ENCODE data around the gene RIPOR3. TPM values are rescaled to one million over a fixed set of nuclear protein-coding genes. Genes with fewer than 3 reads are reported as not detected.
"Not testable (repeated sequence)": the region's sequence is repeated elsewhere in the genome, so short reads cannot be mapped to it uniquely, and the experiment has no call there.

RIPOR3 gene
- total RNA-seq, 1 donor from 2014 or later: not detected

GRCh38 chr20:50708845-50709635 is 17.7 kb upstream of the RIPOR3 start:
- no peak for DNase-seq (ENCODE audit: low spot score)
- Mint-ChIP-seq H3K4me3 (no peak overlapping the region), H3K27me3 (ENCODE audit: insufficient read depth) (peaks cover 7% of the 10 kb centered on the region), H3K27ac (no peak overlapping the region), H3K4me1 (ENCODE audit: low read depth) (no peaks in the 10 kb centered on the region), H3K36me3 (ENCODE audit: low read depth) (no peaks in the 10 kb centered on the region), H3K9me3 (no peaks in the 10 kb centered on the region)
- intact Hi-C loops (cut with micrococcal nuclease): no loop called here

GRCh38 chr20:50704971-50705370 is 13.6 kb upstream of the RIPOR3 start:
- no peak overlapping the region for H3K27ac Mint-ChIP-seq
- no peak overlapping the region for H3K4me3 Mint-ChIP-seq
- peaks cover 11% of the 10 kb centered on the region for H3K27me3 Mint-ChIP-seq (ENCODE audit: insufficient read depth)
- intact Hi-C loops (cut with micrococcal nuclease): no loop called here
- no peaks in the 10 kb centered on the region for H3K36me3 Mint-ChIP-seq (ENCODE audit: low read depth)
- no peaks in the 10 kb centered on the region for H3K4me1 Mint-ChIP-seq (ENCODE audit: low read depth)
- DNase-seq (ENCODE audit: low spot score): no peak
- H3K9me3 Mint-ChIP-seq: no peaks in the 10 kb centered on the region

- H3K4me3 Mint-ChIP-seq: no peak overlapping the region
- no peaks in the 10 kb centered on the region for H3K4me1 Mint-ChIP-seq (ENCODE audit: low read depth)
- H3K27me3 Mint-ChIP-seq (ENCODE audit: insufficient read depth): peaks cover 11% of the 10 kb centered on the region
- intact Hi-C loops (cut with micrococcal nuclease): no loop called here
- DNase-seq (ENCODE audit: low spot score): no peak
- no peak overlapping the region for H3K27ac Mint-ChIP-seq
- no peaks in the 10 kb centered on the region for H3K36me3 Mint-ChIP-seq (ENCODE audit: low read depth)
- H3K9me3 Mint-ChIP-seq: no peaks in the 10 kb centered on the region
Observed at GRCh38 chr20:50704514-50704913, 13.2 kb upstream of the RIPOR3 start.

- H3K9me3 Mint-ChIP-seq; H3K4me1 Mint-ChIP-seq (ENCODE audit: low read depth); DNase-seq (ENCODE audit: low spot score); H3K36me3 Mint-ChIP-seq (ENCODE audit: low read depth); H3K27ac Mint-ChIP-seq; intact Hi-C loops (cut with micrococcal nuclease); H3K4me3 Mint-ChIP-seq: not testable (repeated sequence)
- H3K27me3 Mint-ChIP-seq (ENCODE audit: insufficient read depth): peaks cover 11% of the 10 kb centered on the region
Observed at GRCh38 chr20:50703651-50704438, 12.5 kb upstream of the RIPOR3 start.

GRCh38 chr20:50701041-50701963 is 10.0 kb upstream of the RIPOR3 start:
- H3K4me1 Mint-ChIP-seq (ENCODE audit: low read depth): no peaks in the 10 kb centered on the region
- no peak overlapping the region for H3K27ac Mint-ChIP-seq
- DNase-seq (ENCODE audit: low spot score): no peak
- no peak overlapping the region for H3K4me3 Mint-ChIP-seq
- H3K9me3 Mint-ChIP-seq: no peaks in the 10 kb centered on the region
- H3K36me3 Mint-ChIP-seq (ENCODE audit: low read depth): no peaks in the 10 kb centered on the region
- intact Hi-C loops (cut with micrococcal nuclease): no loop called here
- H3K27me3 Mint-ChIP-seq (ENCODE audit: insufficient read depth): peaks cover 8% of the 10 kb centered on the region

GRCh38 chr20:50699688-50700087 is 8.3 kb upstream of the RIPOR3 start:
- Mint-ChIP-seq H3K27ac (no peak overlapping the region), H3K36me3 (ENCODE audit: low read depth) (no peaks in the 10 kb centered on the region)
- intact Hi-C loops (cut with micrococcal nuclease): no loop called here

GRCh38 chr20:50698255-50698654 is 6.9 kb upstream of the RIPOR3 start:
- peaks cover 18% of the 10 kb centered on the region for H3K27me3 Mint-ChIP-seq (ENCODE audit: insufficient read depth)
- H3K9me3 Mint-ChIP-seq; H3K27ac Mint-ChIP-seq; DNase-seq (ENCODE audit: low spot score); H3K4me1 Mint-ChIP-seq (ENCODE audit: low read depth); H3K36me3 Mint-ChIP-seq (ENCODE audit: low read depth); intact Hi-C loops (cut with micrococcal nuclease); H3K4me3 Mint-ChIP-seq: not testable (repeated sequence)

More at GRCh38 chr20:50699688-50700087, 8.3 kb upstream of the RIPOR3 start:
- Mint-ChIP-seq H3K27me3 (ENCODE audit: insufficient read depth) (peaks cover 12% of the 10 kb centered on the region), H3K4me1 (ENCODE audit: low read depth) (no peaks in the 10 kb centered on the region), H3K4me3 (no peak overlapping the region), H3K9me3 (no peaks in the 10 kb centered on the region)
- DNase-seq (ENCODE audit: low spot score): no peak

GRCh38 chr20:50695135-50695872 is 4.0 kb upstream of the RIPOR3 start:
- H3K4me3 Mint-ChIP-seq: no peak overlapping the region
- H3K36me3 Mint-ChIP-seq (ENCODE audit: low read depth): no peaks in the 10 kb centered on the region
- no peak for DNase-seq (ENCODE audit: low spot score)
- H3K9me3 Mint-ChIP-seq: no peaks in the 10 kb centered on the region
- H3K4me1 Mint-ChIP-seq (ENCODE audit: low read depth): peaks cover 14% of the 10 kb centered on the region
- intact Hi-C loops (cut with micrococcal nuclease): no loop called here
- H3K27me3 Mint-ChIP-seq (ENCODE audit: insufficient read depth): peaks cover 31% of the 10 kb centered on the region
- no peak overlapping the region for H3K27ac Mint-ChIP-seq

- Mint-ChIP-seq H3K4me1 (ENCODE audit: low read depth) (peaks cover 15% of the 10 kb centered on the region), H3K4me3 (no peak overlapping the region), H3K9me3 (no peaks in the 10 kb centered on the region), H3K36me3 (ENCODE audit: low read depth) (no peaks in the 10 kb centered on the region), H3K27me3 (ENCODE audit: insufficient read depth) (peaks cover 39% of the 10 kb centered on the region), H3K27ac (no peak overlapping the region)
- intact Hi-C loops (cut with micrococcal nuclease): no loop called here
- DNase-seq (ENCODE audit: low spot score): no peak
Observed at GRCh38 chr20:50694379-50695134, 3.2 kb upstream of the RIPOR3 start.

- Mint-ChIP-seq H3K4me1 (ENCODE audit: low read depth) (peaks cover 15% of the 10 kb centered on the region), H3K27ac (no peak overlapping the region), H3K36me3 (ENCODE audit: low read depth) (no peaks in the 10 kb centered on the region), H3K27me3 (ENCODE audit: insufficient read depth) (peaks cover 44% of the 10 kb centered on the region), H3K4me3 (no peak overlapping the region), H3K9me3 (no peaks in the 10 kb centered on the region)
- no peak for DNase-seq (ENCODE audit: low spot score)
- intact Hi-C loops (cut with micrococcal nuclease): no loop called here
Observed at GRCh38 chr20:50693001-50693400, 1.7 kb upstream of the RIPOR3 start.

- intact Hi-C loops (cut with micrococcal nuclease): no loop called here
- H3K9me3 Mint-ChIP-seq: no peaks in the 10 kb centered on the region
- DNase-seq (ENCODE audit: low spot score): no peak
- H3K4me1 Mint-ChIP-seq (ENCODE audit: low read depth): peaks cover 15% of the 10 kb centered on the region
- H3K27me3 Mint-ChIP-seq (ENCODE audit: insufficient read depth): peaks cover 44% of the 10 kb centered on the region
- no peak overlapping the region for H3K27ac Mint-ChIP-seq
- H3K4me3 Mint-ChIP-seq: no peak overlapping the region
- H3K36me3 Mint-ChIP-seq (ENCODE audit: low read depth): no peaks in the 10 kb centered on the region
Observed at GRCh38 chr20:50692552-50692933, 1.2 kb upstream of the RIPOR3 start.

All from activated T-helper 1 cell treated with anti-CD3 and anti-CD28 coated beads, Interleukin-12 subunit alpha, Interleukin-12 subunit beta, Interleukin-2, Interleukin-4 antibody, amounts not matched to agents 30 ng/mL and 10 ng/mL and 1 ng/mL, durations not matched to agents 14 hours and 24 hours and 36 hours (primary cell).